ENCODE measurements around the gene RFX2. TPM values are rescaled to one million over a fixed set of nuclear protein-coding genes. Genes with fewer than 3 reads are reported as not detected.

RFX2 gene
- total and polyA plus RNA-seq, 10 of the 15 experiments (the other 5 are each of a cell fraction or from before 2014, with no cell fraction given) = 3.2 to 9.8 (median 4.7) TPM

DNA sequence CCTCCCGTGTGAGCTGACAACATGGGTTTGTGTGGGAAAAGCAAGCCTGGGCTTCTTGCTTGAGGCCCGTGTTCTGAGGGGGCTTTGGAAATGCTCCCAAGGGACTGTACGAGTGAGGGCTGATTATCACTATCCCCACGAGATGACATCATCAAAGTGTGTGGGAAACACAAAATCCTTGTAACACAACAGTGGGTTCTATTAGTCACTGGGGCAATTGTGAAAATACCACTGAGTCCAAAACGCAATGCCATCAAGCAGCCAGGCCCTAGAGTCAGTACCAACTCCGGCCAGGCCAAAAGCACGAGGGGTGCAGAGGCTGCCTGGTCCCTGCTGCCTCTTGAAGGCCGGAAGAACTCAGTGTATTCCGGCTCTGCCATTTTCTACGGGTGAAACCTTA, 166.7 kb downstream of the RFX2 start:
- peaks cover 6% of the 10 kb centered on the region; the same call in 1 of the 2 replicates for H3K79me2 ChIP-seq (ENCODE audit: control insufficient read depth, insufficient read depth, low read length)
- WGBS (ENCODE audit: insufficient coverage, insufficient replicate concordance, low lambda C conversion rate, missing lambda C conversion rate) = 45% methylated on average over 10 of the region's 10 CpGs
- 0 out of 2 replicates have a peak, but pooled peaks have one; percentile 1 for TF ChIP-seq POLR2A (IDR thresholded peaks at IDR 0.05; ENCODE audit: low read depth, low read length)
- TF ChIP-seq ATF7 (IDR thresholded peaks at IDR 0.05; ENCODE audit: low read depth) = no peak
- CTCF ChIA-PET = interaction anchor here (0.5 kb wide), 1 partner anchor 24 kb away, joined by 5 read pairs; no protein-coding TSS in a partner anchor
- RAD21 ChIA-PET (ENCODE audit: unreplicated experiment) = interaction anchor here (0.6 kb wide), 1 partner anchor 221 kb away, joined by 4 read pairs; no protein-coding TSS in a partner anchor
- no peak overlapping the region for H3K4me3 ChIP-seq
- POLR2A ChIA-PET = no interaction called here
- DNase-seq (ENCODE audit: low read depth, low spot score) (no peak), FAIRE-seq (no peak), ATAC-seq (no peak)
- peaks cover 11 to 22% of the 10 kb centered on the region in 2 experiments; a peak in 3 of 4 replicates for H3K36me3 ChIP-seq (ENCODE audit: control insufficient read depth in 2 of 2, insufficient read depth in 2 of 2, low read length in 1 of 2)
- intact Hi-C loops (cut with micrococcal nuclease; ENCODE audit: unreplicated experiment) (no loop called here), in situ Hi-C loops (cut with MboI) (no loop called here)
- H3K4me1 ChIP-seq (ENCODE audit: control insufficient read depth, insufficient read depth, low read length) = no peaks in the 10 kb centered on the region
- no TSS peak for BruUV-seq (replicated peaks)
- H3K27me3 ChIP-seq (replicated peaks in 1 of 2; ENCODE audit: control insufficient read depth in 2 of 2, insufficient read depth in 2 of 2, low read length in 1 of 2) = no peaks in the 10 kb centered on the region
- no peaks in the 10 kb centered on the region for H4K20me1 ChIP-seq (ENCODE audit: control insufficient read depth, insufficient read depth)
- no peak overlapping the region for H3K4me2 ChIP-seq (ENCODE audit: control insufficient read depth, insufficient read depth)
- no peak overlapping the region for H3K9ac ChIP-seq (ENCODE audit: control insufficient read depth, insufficient read depth, low read length)
- H2AFZ ChIP-seq (ENCODE audit: control insufficient read depth, low read depth, low read length) = no peak overlapping the region
- H3K27ac ChIP-seq (ENCODE audit: control insufficient read depth, insufficient read depth) = no peak overlapping the region
- SMC1A ChIA-PET (ENCODE audit: uncharacterized antibody, unreplicated experiment) = no interaction called here
- H3K9me3 ChIP-seq (replicated peaks; ENCODE audit: control insufficient read depth, insufficient read depth, low read length) = no peaks in the 10 kb centered on the region

Other genes starting within 250 kb of the RFX2 start
Only the 7 nearest of the 8 such genes appear.
- 326 and 388 TPM in 2 replicates for gene NDUFA11, start 206.7 kb downstream of the RFX2 start, total RNA-seq (2014; rRNA removed)
- gene NDUFA11, start 206.7 kb downstream of the RFX2 start, total RNA-seq (2014; rRNA removed; fragmentation: Illumina TruSeq; extraction: Trizol) = 164 and 181 TPM in 2 replicates
- gene NDUFA11, start 206.7 kb downstream of the RFX2 start, total RNA-seq (2021) = 306 and 309 TPM in 2 replicates
- 24.8 and 108 TPM in 2 replicates for gene NDUFA11, start 206.7 kb downstream of the RFX2 start, polyA plus RNA-seq (2011; rRNA removed)
- gene NDUFA11, start 206.7 kb downstream of the RFX2 start, polyA plus RNA-seq (2014; fragmentation: Illumina TruSeq; extraction: Trizol) = 24.2 and 170 TPM in 2 replicates
- gene NDUFA11, start 206.7 kb downstream of the RFX2 start, polyA plus RNA-seq (2014; fragmentation: Nextera tagmentation; extraction: Ambion mirVana) = 100 to 1,000 TPM; 239 to 270 TPM
- 343 and 398 TPM in 2 replicates for gene NDUFA11, start 206.7 kb downstream of the RFX2 start, polyA plus RNA-seq (2014; rRNA removed)
- 100 to 1,000 TPM; 596 to 600 TPM for gene NDUFA11, start 206.7 kb downstream of the RFX2 start, polyA plus RNA-seq (2016; fragmentation: Nextera tagmentation; extraction: Ambion mirVana)
- 5.8 and 6.5 TPM in 2 replicates for gene VMAC, start 205.6 kb downstream of the RFX2 start, total RNA-seq (2014; rRNA removed)
- 2.8 and 2.9 TPM in 2 replicates for gene VMAC, start 205.6 kb downstream of the RFX2 start, total RNA-seq (2014; rRNA removed; fragmentation: Illumina TruSeq; extraction: Trizol)
- gene VMAC, start 205.6 kb downstream of the RFX2 start, total RNA-seq (2021) = 3.2 and 3.7 TPM in 2 replicates
- 1.3 and 1.4 TPM in 2 replicates for gene VMAC, start 205.6 kb downstream of the RFX2 start, polyA plus RNA-seq (2011; rRNA removed)
- 1.1 and 2.0 TPM in 2 replicates for gene VMAC, start 205.6 kb downstream of the RFX2 start, polyA plus RNA-seq (2014; fragmentation: Illumina TruSeq; extraction: Trizol)
- under 1 TPM; 0.18 to 0.27 TPM for gene VMAC, start 205.6 kb downstream of the RFX2 start, polyA plus RNA-seq (2014; fragmentation: Nextera tagmentation; extraction: Ambion mirVana)
- gene VMAC, start 205.6 kb downstream of the RFX2 start, polyA plus RNA-seq (2014; rRNA removed) = 6.8 and 7.3 TPM in 2 replicates
- gene VMAC, start 205.6 kb downstream of the RFX2 start, polyA plus RNA-seq (2016; fragmentation: Nextera tagmentation; extraction: Ambion mirVana) = 1 to 10 TPM; 1.5 to 1.6 TPM
- gene CAPS, start 196.2 kb downstream of the RFX2 start, total RNA-seq (2014; rRNA removed) = 4.9 and 6.0 TPM in 2 replicates
- gene CAPS, start 196.2 kb downstream of the RFX2 start, total RNA-seq (2014; rRNA removed; fragmentation: Illumina TruSeq; extraction: Trizol) = 1.8 and 2.4 TPM in 2 replicates
- 3.9 and 5.5 TPM in 2 replicates for gene CAPS, start 196.2 kb downstream of the RFX2 start, total RNA-seq (2021)
- gene CAPS, start 196.2 kb downstream of the RFX2 start, polyA plus RNA-seq (2011; rRNA removed) = 1.4 and 1.8 TPM in 2 replicates
- gene CAPS, start 196.2 kb downstream of the RFX2 start, polyA plus RNA-seq (2014; fragmentation: Illumina TruSeq; extraction: Trizol) = 1.1 and 1.7 TPM in 2 replicates
- under 1 TPM; 0.09 to 0.10 TPM for gene CAPS, start 196.2 kb downstream of the RFX2 start, polyA plus RNA-seq (2014; fragmentation: Nextera tagmentation; extraction: Ambion mirVana)
- 6.9 and 8.3 TPM in 2 replicates for gene CAPS, start 196.2 kb downstream of the RFX2 start, polyA plus RNA-seq (2014; rRNA removed)
- gene CAPS, start 196.2 kb downstream of the RFX2 start, polyA plus RNA-seq (2016; fragmentation: Nextera tagmentation; extraction: Ambion mirVana) = 1 to 10 TPM; 5.1 to 6.3 TPM
- gene RANBP3, start 132.4 kb downstream of the RFX2 start, total RNA-seq (2014; rRNA removed) = 53.9 and 57.7 TPM in 2 replicates
- 55.3 and 56.9 TPM in 2 replicates for gene RANBP3, start 132.4 kb downstream of the RFX2 start, total RNA-seq (2014; rRNA removed; fragmentation: Illumina TruSeq; extraction: Trizol)
- 73.4 and 76.6 TPM in 2 replicates for gene RANBP3, start 132.4 kb downstream of the RFX2 start, total RNA-seq (2021)
- 30.5 and 59.4 TPM in 2 replicates for gene RANBP3, start 132.4 kb downstream of the RFX2 start, polyA plus RNA-seq (2011; rRNA removed)
- 37.9 and 60.6 TPM in 2 replicates for gene RANBP3, start 132.4 kb downstream of the RFX2 start, polyA plus RNA-seq (2014; fragmentation: Illumina TruSeq; extraction: Trizol)
- 1 to 10 TPM; 1.1 to 1.2 TPM for gene RANBP3, start 132.4 kb downstream of the RFX2 start, polyA plus RNA-seq (2014; fragmentation: Nextera tagmentation; extraction: Ambion mirVana)
- gene RANBP3, start 132.4 kb downstream of the RFX2 start, polyA plus RNA-seq (2014; rRNA removed) = 81.6 and 91.1 TPM in 2 replicates
- 10 to 100 TPM; 61.0 to 63.3 TPM for gene RANBP3, start 132.4 kb downstream of the RFX2 start, polyA plus RNA-seq (2016; fragmentation: Nextera tagmentation; extraction: Ambion mirVana)
- gene ACSBG2, start 25.2 kb upstream of the RFX2 start, total RNA-seq (2014; rRNA removed) = not detected in 2 replicates
- gene ACSBG2, start 25.2 kb upstream of the RFX2 start, total RNA-seq (2014; rRNA removed; fragmentation: Illumina TruSeq; extraction: Trizol) = not detected in 2 replicates
- 0.13 TPM in 1 of 2 replicates, not detected in the other for gene ACSBG2, start 25.2 kb upstream of the RFX2 start, total RNA-seq (2021)
- 0.07 and 0.10 TPM in 2 replicates for gene ACSBG2, start 25.2 kb upstream of the RFX2 start, polyA plus RNA-seq (2011; rRNA removed)
- gene ACSBG2, start 25.2 kb upstream of the RFX2 start, polyA plus RNA-seq (2014; fragmentation: Illumina TruSeq; extraction: Trizol) = 0.06 TPM in 1 of 2 replicates, not detected in the other
- gene ACSBG2, start 25.2 kb upstream of the RFX2 start, polyA plus RNA-seq (2014; fragmentation: Nextera tagmentation; extraction: Ambion mirVana) = under 1 TPM in 1 of 2 experiments, not detected in 1; 0.22 TPM
- gene ACSBG2, start 25.2 kb upstream of the RFX2 start, polyA plus RNA-seq (2014; rRNA removed) = 0.08 and 0.09 TPM in 2 replicates
- under 1 TPM; 0.12 to 0.28 TPM for gene ACSBG2, start 25.2 kb upstream of the RFX2 start, polyA plus RNA-seq (2016; fragmentation: Nextera tagmentation; extraction: Ambion mirVana)
- gene MLLT1, start 169.5 kb upstream of the RFX2 start, total RNA-seq (2014; rRNA removed) = 8.3 and 9.3 TPM in 2 replicates
- gene MLLT1, start 169.5 kb upstream of the RFX2 start, total RNA-seq (2014; rRNA removed; fragmentation: Illumina TruSeq; extraction: Trizol) = 8.2 and 11.4 TPM in 2 replicates
- gene MLLT1, start 169.5 kb upstream of the RFX2 start, total RNA-seq (2021) = 58.4 and 61.1 TPM in 2 replicates
- gene MLLT1, start 169.5 kb upstream of the RFX2 start, polyA plus RNA-seq (2011; rRNA removed) = 4.5 and 8.7 TPM in 2 replicates
- 5.3 and 12.8 TPM in 2 replicates for gene MLLT1, start 169.5 kb upstream of the RFX2 start, polyA plus RNA-seq (2014; fragmentation: Illumina TruSeq; extraction: Trizol)
- gene MLLT1, start 169.5 kb upstream of the RFX2 start, polyA plus RNA-seq (2014; fragmentation: Nextera tagmentation; extraction: Ambion mirVana) = under 1 TPM; 0.16 to 0.88 TPM
- gene MLLT1, start 169.5 kb upstream of the RFX2 start, polyA plus RNA-seq (2014; rRNA removed) = 27.5 and 34.4 TPM in 2 replicates
- 1 to 10 TPM; 6.5 to 7.4 TPM for gene MLLT1, start 169.5 kb upstream of the RFX2 start, polyA plus RNA-seq (2016; fragmentation: Nextera tagmentation; extraction: Ambion mirVana)
- gene ACER1, start 223.1 kb upstream of the RFX2 start, total RNA-seq (2014; rRNA removed) = not detected in 2 replicates
- not detected in 2 replicates for gene ACER1, start 223.1 kb upstream of the RFX2 start, total RNA-seq (2014; rRNA removed; fragmentation: Illumina TruSeq; extraction: Trizol)
- gene ACER1, start 223.1 kb upstream of the RFX2 start, total RNA-seq (2021) = not detected in 2 replicates
- gene ACER1, start 223.1 kb upstream of the RFX2 start, polyA plus RNA-seq (2011; rRNA removed) = not detected in 2 replicates
- gene ACER1, start 223.1 kb upstream of the RFX2 start, polyA plus RNA-seq (2014; fragmentation: Illumina TruSeq; extraction: Trizol) = not detected in 2 replicates
- not detected for gene ACER1, start 223.1 kb upstream of the RFX2 start, polyA plus RNA-seq (2014; fragmentation: Nextera tagmentation; extraction: Ambion mirVana)
- not detected in 2 replicates for gene ACER1, start 223.1 kb upstream of the RFX2 start, polyA plus RNA-seq (2014; rRNA removed)
- not detected for gene ACER1, start 223.1 kb upstream of the RFX2 start, polyA plus RNA-seq (2016; fragmentation: Nextera tagmentation; extraction: Ambion mirVana)